Brain microvascular endothelial cell (primary cell): ENCODE results near the gene YOD1.
A peak's percentile ranks its signal among the peaks of the same experiment; 100 is the strongest.

Experiments used
- DNase-seq: peaks from one replicate; pipeline ENCODE4 v3.0.0-alpha.2; 2020
- H3K27ac ChIP-seq: fragments of 250-450 bp; sonication (Bioruptor Pico); 2 replicates; pipeline ENCODE4 v1.5.1; 2020; ENCODE audit warnings: mild to moderate bottlenecking, moderate library complexity
- H3K27me3 ChIP-seq: fragments of 250-450 bp; sonication (Bioruptor Pico); replicated peaks from 2 replicates; pipeline ENCODE4 v1.5.1; 2020; ENCODE audit warnings: mild to moderate bottlenecking
- H3K36me3 ChIP-seq: fragments of 250-450 bp; sonication (Bioruptor Pico); replicated peaks from 2 replicates; pipeline ENCODE4 v1.5.1; 2020; ENCODE audit warnings: mild to moderate bottlenecking
- H3K4me3 ChIP-seq: 2 replicates; pipeline ENCODE4 v1.5.1; 2011; ENCODE audit warnings: low read depth, mild to moderate bottlenecking, control low read depth, low read length, moderate library complexity
- CTCF ChIP-seq: IDR thresholded peaks from 2 replicates; pipeline ENCODE4 v1.5.1; 2011; ENCODE audit warnings: low read depth, mild to moderate bottlenecking, moderate library complexity, low read length, control low read depth, inconsistent platforms; ENCODE audit errors: missing control alignments
- in situ Hi-C: cut with HindIII; loops from 2 replicates; pipeline ENCODE4 v1.10.0; 2017; ENCODE audit warnings: low sequenced_read_pairs, low pct_ligation_motif_present

The YOD1 gene

GRCh38 chr1:207058252-207058651 is 7.2 kb upstream of the YOD1 start:
- no peak for TF ChIP-seq CTCF
- in situ Hi-C loops: no loop called here
- Histone ChIP-seq H3K4me3 (no peak overlapping the region), H3K27me3 (no peaks in the 10 kb centered on the region), H3K27ac (no peak overlapping the region), H3K36me3 (no peaks in the 10 kb centered on the region)
- DNase-seq: no peak

DNA sequence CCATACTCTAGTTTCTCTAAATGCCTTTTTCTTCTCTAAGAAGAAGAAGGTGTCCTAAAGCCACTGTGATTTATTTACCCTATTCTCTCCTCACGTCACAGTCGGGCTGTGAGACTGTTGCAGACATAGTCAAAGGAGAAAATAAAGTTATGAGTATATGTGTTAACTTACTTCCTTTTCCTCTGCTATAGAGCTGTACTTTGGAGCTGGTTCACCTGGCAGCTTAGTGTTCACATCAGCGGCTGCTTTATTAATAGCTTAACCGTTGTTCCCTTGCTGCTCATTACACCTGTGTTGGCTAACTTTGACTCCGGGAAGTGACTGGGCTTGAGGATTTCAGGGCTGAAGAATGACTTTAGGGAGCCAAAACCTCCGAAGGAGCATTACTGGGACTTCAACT is 5.7 kb upstream of the YOD1 start:
- Histone ChIP-seq H3K27ac (no peak overlapping the region), H3K36me3 (no peaks in the 10 kb centered on the region), H3K4me3 (no peak overlapping the region), H3K27me3 (no peaks in the 10 kb centered on the region)
- no peak for DNase-seq
- TF ChIP-seq CTCF: no peak
- in situ Hi-C loops: no loop called here

- no peak overlapping the region for H3K4me3 ChIP-seq
- no peak overlapping the region for H3K27ac ChIP-seq
- peaks cover 2% of the 10 kb centered on the region for H3K36me3 ChIP-seq
- DNase-seq: no peak
- no peaks in the 10 kb centered on the region for H3K27me3 ChIP-seq
- TF ChIP-seq CTCF: no peak
- in situ Hi-C loops: no loop called here
Measured at GRCh38 chr1:207055386-207056001, 4.5 kb upstream of the YOD1 start.

- DNase-seq: no peak
- Histone ChIP-seq H3K4me3 (no peak overlapping the region), H3K27ac (no peak overlapping the region), H3K27me3 (no peaks in the 10 kb centered on the region), H3K36me3 (peaks cover 5% of the 10 kb centered on the region)
- TF ChIP-seq CTCF: no peak
- in situ Hi-C loops: no loop called here
Measured at GRCh38 chr1:207054491-207054890, 3.5 kb upstream of the YOD1 start.

DNA sequence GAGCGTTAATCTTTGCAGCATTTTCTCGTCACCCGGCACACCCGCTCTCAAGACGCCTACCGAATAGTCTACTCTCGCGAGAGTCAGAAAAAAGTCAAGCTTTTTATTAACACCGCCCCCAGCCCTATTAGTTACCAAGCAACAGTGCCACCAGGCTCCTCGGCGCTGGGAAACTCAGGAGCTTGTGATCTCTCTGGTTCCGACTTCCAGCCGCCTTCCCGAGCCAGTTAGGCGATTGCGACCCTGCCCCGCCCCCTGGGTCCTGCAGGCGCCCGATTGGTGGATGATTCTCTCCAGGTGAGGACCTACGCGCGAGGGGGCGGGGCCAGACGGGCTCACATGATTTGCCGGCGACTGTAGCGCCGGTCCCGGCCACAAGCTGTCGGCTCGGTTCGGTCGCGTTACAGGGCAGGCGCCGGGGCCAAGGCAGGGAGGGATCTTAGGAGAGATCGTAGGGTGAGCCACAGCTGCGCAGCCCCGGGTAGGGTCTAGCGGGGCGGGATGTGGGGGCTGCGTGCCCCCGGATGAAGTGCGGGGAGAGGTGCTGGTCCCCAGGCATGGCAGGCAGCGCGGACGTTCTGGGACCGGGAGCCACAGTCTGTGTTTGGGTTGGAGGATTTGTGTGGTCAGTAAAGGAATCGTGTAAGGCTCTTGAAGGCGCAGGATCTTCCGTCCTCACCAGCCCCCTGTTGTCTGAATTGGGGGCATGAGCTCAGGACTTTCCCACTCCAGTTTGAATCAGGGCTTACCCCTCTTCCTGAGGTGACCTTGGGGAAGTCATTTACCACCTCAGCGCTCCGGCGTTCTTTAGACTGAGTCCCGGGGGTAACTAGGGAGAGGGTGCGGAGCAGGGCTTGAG is 2.1 kb upstream of the YOD1 start, which contains the start of gene PFKFB2:
Gene PFKFB2 (plus strand): TSS at position 365 of the 859 bp plus-strand sequence. CDS start 1,443 bp downstream, outside the sequence.
- peak; percentile 93 for DNase-seq
- Histone ChIP-seq H3K4me3 (peak within 1 kb of the TSS; percentile 78), H3K27me3 (no peaks in the 10 kb centered on the region), H3K36me3 (peaks cover 17% of the 10 kb centered on the region), H3K27ac (peak within 1 kb of the TSS; percentile 33)
- in situ Hi-C loops: no loop called here
- no peak for TF ChIP-seq CTCF
